ACC112 (cell line): Measurements from ENCODE around the gene WFS1.

Experiments
- H2AFZ ChIP-seq: fragments of 200-600 bp; sonication (generic); one replicate; pipeline ENCODE4 v1.6.0; 2017; ENCODE audit warnings: antibody characterized with exemption, low read length; ENCODE audit not compliant: unreplicated experiment
- H3K27ac ChIP-seq: fragments of 200-600 bp; sonication (generic); 2 replicates; pipeline ENCODE4 v1.5.1; 2014; ENCODE audit warnings: low read depth, mild to moderate bottlenecking, antibody characterized with exemption, low read length, moderate library complexity
- H3K27me3 ChIP-seq: fragments of 200-600 bp; sonication (generic); 2 replicates; pipeline ENCODE4 v1.6.1; 2014; ENCODE audit warnings: mild to moderate bottlenecking, antibody characterized with exemption, low read length, moderate library complexity, mixed read lengths; ENCODE audit not compliant: insufficient read depth
- H3K36me3 ChIP-seq: fragments of 200-600 bp; sonication (generic); 2 replicates; pipeline ENCODE4 v1.6.1; 2016; ENCODE audit warnings: mild to moderate bottlenecking, antibody characterized with exemption, low read length, moderate library complexity, mixed read lengths; ENCODE audit not compliant: insufficient read depth
- H3K4me1 ChIP-seq: fragments of 200-600 bp; sonication (generic); one replicate; pipeline ENCODE4 v1.6.1; 2016; ENCODE audit warnings: low read length, mixed read lengths; ENCODE audit not compliant: insufficient read depth, unreplicated experiment, control insufficient read depth
- H3K4me3 ChIP-seq: fragments of 200-600 bp; sonication (generic); 2 replicates; pipeline ENCODE4 v1.5.1; 2014; ENCODE audit warnings: mild to moderate bottlenecking, low read depth, low read length
- H3K79me2 ChIP-seq: fragments of 200-600 bp; sonication (generic); one replicate; pipeline ENCODE4 v1.6.0; 2016; ENCODE audit warnings: low read length; ENCODE audit not compliant: control insufficient read depth, unreplicated experiment, insufficient read depth

The WFS1 gene

DNA sequence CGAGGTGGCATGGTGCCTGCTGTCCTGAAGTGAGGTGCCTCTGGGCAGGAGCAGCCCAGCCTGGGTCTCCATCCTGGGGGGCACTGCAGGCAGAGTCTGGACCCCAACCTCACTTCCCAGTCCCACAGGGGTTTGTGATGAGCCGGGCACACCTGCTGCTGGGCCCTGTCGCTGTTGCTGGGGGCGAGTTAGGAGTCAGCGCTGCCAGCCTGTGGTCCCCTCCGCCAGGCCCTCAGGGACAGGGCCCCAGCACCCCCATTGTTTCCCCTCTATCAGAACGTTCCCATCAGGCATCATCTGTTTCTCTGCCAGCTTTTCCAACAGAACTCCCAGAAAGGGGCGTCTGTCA is 23.4 kb downstream of the WFS1 start:
- no peaks in the 10 kb centered on the region for H3K27me3 ChIP-seq
- H3K36me3 ChIP-seq = no peaks in the 10 kb centered on the region
- no peaks in the 10 kb centered on the region for H3K79me2 ChIP-seq
- H2AFZ ChIP-seq = no peak overlapping the region
- H3K4me1 ChIP-seq = no peaks in the 10 kb centered on the region
- H3K27ac ChIP-seq = no peak overlapping the region
- no peak overlapping the region for H3K4me3 ChIP-seq

GRCh38 chr4:6293661-6294060 is 24.0 kb downstream of the WFS1 start:
- H3K4me1 ChIP-seq = no peaks in the 10 kb centered on the region
- no peak overlapping the region for H3K27ac ChIP-seq
- no peaks in the 10 kb centered on the region for H3K27me3 ChIP-seq
- no peaks in the 10 kb centered on the region for H3K36me3 ChIP-seq
- H3K4me3 ChIP-seq = no peak overlapping the region
- H3K79me2 ChIP-seq = no peaks in the 10 kb centered on the region
- H2AFZ ChIP-seq = no peak overlapping the region

GRCh38 chr4:6294705-6295421 is 25.2 kb downstream of the WFS1 start:
- no peaks in the 10 kb centered on the region for H3K27me3 ChIP-seq
- H3K79me2 ChIP-seq = no peaks in the 10 kb centered on the region
- H2AFZ ChIP-seq = no peak overlapping the region
- no peak overlapping the region for H3K27ac ChIP-seq
- no peaks in the 10 kb centered on the region for H3K4me1 ChIP-seq
- H3K4me3 ChIP-seq = no peak overlapping the region
- no peaks in the 10 kb centered on the region for H3K36me3 ChIP-seq

DNA sequence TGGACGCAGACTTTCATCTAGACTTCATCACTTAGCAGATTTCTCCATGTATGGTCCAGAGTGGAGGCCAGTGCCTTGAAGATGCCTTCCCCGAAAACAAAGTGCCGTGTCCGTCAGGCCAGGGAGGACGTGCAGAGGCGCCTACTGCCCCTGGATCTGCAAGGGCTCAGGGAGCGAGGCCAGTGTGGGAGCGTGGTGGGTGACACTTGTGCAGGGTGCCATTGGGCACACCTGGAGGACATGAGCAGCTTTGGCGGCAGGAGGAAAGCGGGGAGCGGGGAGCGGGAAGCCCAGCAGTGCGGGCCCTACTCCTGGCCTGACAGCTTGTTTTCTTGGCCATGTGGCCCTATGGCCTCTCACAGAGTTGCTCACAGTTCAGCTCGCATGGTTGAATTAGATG is 25.8 kb downstream of the WFS1 start:
- Histone ChIP-seq H3K4me3 (no peak overlapping the region), H2AFZ (no peak overlapping the region), H3K27me3 (no peaks in the 10 kb centered on the region), H3K79me2 (no peaks in the 10 kb centered on the region), H3K4me1 (no peaks in the 10 kb centered on the region), H3K36me3 (no peaks in the 10 kb centered on the region), H3K27ac (no peak overlapping the region)

DNA sequence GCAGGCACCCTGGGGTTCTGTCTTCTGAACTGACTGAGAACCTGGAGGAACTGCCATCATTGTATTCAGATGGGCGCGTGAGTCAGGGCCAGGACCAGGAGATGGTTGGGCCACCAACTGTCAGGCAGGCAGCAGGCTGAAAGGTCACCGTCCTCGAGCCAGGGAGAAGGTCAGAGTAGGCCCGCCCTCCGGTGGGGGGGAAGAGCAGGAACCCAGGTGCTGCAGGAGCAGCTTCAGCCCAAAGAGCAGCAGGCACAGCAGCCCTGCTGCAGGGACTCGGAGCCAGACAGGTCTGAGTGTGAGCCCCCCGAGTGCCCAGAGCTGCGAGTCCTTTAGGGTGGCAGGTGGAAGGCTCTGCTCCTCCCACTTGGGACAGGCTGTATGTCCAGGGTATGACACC is 26.4 kb downstream of the WFS1 start:
- no peak overlapping the region for H3K27ac ChIP-seq
- H3K4me3 ChIP-seq = no peak overlapping the region
- no peaks in the 10 kb centered on the region for H3K27me3 ChIP-seq
- H3K4me1 ChIP-seq = no peaks in the 10 kb centered on the region
- H3K36me3 ChIP-seq = no peaks in the 10 kb centered on the region
- H3K79me2 ChIP-seq = no peaks in the 10 kb centered on the region
- no peak overlapping the region for H2AFZ ChIP-seq

GRCh38 chr4:6297266-6297815 is 27.7 kb downstream of the WFS1 start:
- Histone ChIP-seq H3K4me3 (no peak overlapping the region), H3K36me3 (no peaks in the 10 kb centered on the region; the same call in 1 of the 2 replicates)

GRCh38 chr4:6298035-6298434 is 28.4 kb downstream of the WFS1 start:
- Histone ChIP-seq H3K79me2 (no peaks in the 10 kb centered on the region), H3K27ac (no peak overlapping the region), H2AFZ (no peak overlapping the region), H3K4me3 (no peak overlapping the region), H3K27me3 (no peaks in the 10 kb centered on the region), H3K36me3 (no peaks in the 10 kb centered on the region; the same call in 1 of the 2 replicates), H3K4me1 (no peaks in the 10 kb centered on the region)

More at GRCh38 chr4:6297266-6297815, 27.7 kb downstream of the WFS1 start:
- H2AFZ ChIP-seq = no peak overlapping the region
- H3K4me1 ChIP-seq = no peaks in the 10 kb centered on the region
- no peaks in the 10 kb centered on the region for H3K27me3 ChIP-seq
- no peaks in the 10 kb centered on the region for H3K79me2 ChIP-seq
- H3K27ac ChIP-seq = no peak overlapping the region

- no peaks in the 10 kb centered on the region for H3K27me3 ChIP-seq
- H3K36me3 ChIP-seq = no peaks in the 10 kb centered on the region; the same call in 1 of the 2 replicates
- H2AFZ ChIP-seq = no peak overlapping the region
- H3K4me3 ChIP-seq = no peak overlapping the region
- no peak overlapping the region for H3K27ac ChIP-seq
- no peaks in the 10 kb centered on the region for H3K4me1 ChIP-seq
- H3K79me2 ChIP-seq = no peaks in the 10 kb centered on the region
Measured at GRCh38 chr4:6298852-6299251, 29.2 kb downstream of the WFS1 start.

DNA sequence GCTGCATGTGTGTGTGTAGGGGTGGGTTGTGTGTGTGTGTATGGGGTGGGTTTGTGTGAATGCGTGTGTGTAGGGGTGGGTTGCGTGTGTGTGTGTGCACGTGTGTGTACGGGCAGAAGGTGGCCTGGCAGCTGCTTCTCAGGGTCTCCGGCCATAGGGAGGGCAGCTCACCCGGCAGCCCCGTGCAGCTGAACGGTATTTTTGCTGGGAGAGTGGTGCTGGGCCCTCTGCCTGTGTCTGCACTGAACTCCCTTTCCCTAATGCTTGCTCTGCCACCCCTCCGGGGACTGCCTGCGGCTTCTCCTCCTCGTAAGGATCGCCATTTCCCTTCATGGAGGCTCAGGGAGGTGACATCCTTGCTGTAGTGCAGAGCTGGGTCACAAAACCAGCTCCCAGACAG is 30.2 kb downstream of the WFS1 start:
- H2AFZ ChIP-seq = no peak overlapping the region
- H3K27ac ChIP-seq = no peak overlapping the region
- H3K36me3 ChIP-seq = no peaks in the 10 kb centered on the region; the same call in 1 of the 2 replicates
- no peaks in the 10 kb centered on the region for H3K4me1 ChIP-seq
- H3K4me3 ChIP-seq = no peak overlapping the region
- no peaks in the 10 kb centered on the region for H3K79me2 ChIP-seq
- no peaks in the 10 kb centered on the region for H3K27me3 ChIP-seq

GRCh38 chr4:6300359-6300758 is 30.7 kb downstream of the WFS1 start:
- Histone ChIP-seq H3K4me1 (no peaks in the 10 kb centered on the region), H3K4me3 (no peak overlapping the region), H3K27ac (no peak overlapping the region), H2AFZ (no peak overlapping the region), H3K79me2 (no peaks in the 10 kb centered on the region), H3K36me3 (no peaks in the 10 kb centered on the region; the same call in 1 of the 2 replicates), H3K27me3 (0 out of 2 replicates have a peak, but pooled peaks cover under 1% of the 10 kb centered on the region)

GRCh38 chr4:6301051-6301731 is 31.5 kb downstream of the WFS1 start:
- no peaks in the 10 kb centered on the region for H3K79me2 ChIP-seq
- peaks cover 9% of the 10 kb centered on the region for H3K27me3 ChIP-seq
- H3K4me3 ChIP-seq = no peak overlapping the region
- no peak overlapping the region for H2AFZ ChIP-seq
- H3K36me3 ChIP-seq = no peaks in the 10 kb centered on the region; the same call in 1 of the 2 replicates
- no peak overlapping the region for H3K27ac ChIP-seq
- H3K4me1 ChIP-seq = no peaks in the 10 kb centered on the region
